GM21737 (cell line): ENCODE results near the gene LRRC4.

ENCODE experiments used
- ATAC-seq: cut with Tn5 transposase; IDR thresholded peaks from one replicate; pipeline ENCODE4 v1.9.1; 2021; ENCODE audit warnings: mild to moderate bottlenecking, moderate library complexity; ENCODE audit not compliant: unreplicated experiment

The LRRC4 gene

DNA sequence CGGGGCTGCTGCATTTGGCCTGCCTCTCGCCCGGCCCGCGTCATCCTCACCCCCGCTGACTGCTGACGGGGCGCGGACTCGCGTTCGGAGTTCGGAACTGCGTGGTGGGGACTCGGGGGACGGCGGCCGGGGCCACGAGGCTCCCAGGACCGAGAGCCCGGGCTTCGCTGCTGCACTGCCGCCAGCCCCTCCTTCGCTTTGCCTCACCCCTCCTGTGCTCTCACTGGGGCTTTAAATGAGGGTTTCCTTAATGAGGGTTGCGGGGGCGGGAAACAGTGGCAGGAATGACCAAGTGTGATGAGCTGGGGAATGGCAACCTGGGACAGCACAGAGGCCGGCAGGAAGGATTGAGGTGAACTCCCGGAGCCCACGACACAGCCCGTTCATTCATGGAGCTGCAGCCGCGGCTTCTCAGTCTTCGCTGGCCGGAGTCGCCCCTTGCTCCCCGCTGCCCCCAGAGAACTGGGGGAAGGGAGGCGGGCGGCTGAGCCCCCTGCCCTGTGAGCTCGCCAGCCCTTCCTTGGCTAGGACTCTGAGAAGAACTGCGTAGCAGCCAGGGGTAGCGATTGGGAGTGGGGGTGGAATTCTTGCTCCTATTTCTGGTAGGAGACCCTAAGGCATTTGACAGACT is 1.5 kb upstream of the LRRC4 start:
- ATAC-seq: no peak

- peak; percentile 48 for ATAC-seq
These were observed 816 bp upstream of the LRRC4 start for GRCh38 chr7:128031901-128032604.

GRCh38 chr7:128030263-128030653 is 979 bp downstream of the LRRC4 start:
- ATAC-seq: no peak

GRCh38 chr7:128029405-128029995 is 1.7 kb downstream of the LRRC4 start:
- no peak for ATAC-seq

DNA sequence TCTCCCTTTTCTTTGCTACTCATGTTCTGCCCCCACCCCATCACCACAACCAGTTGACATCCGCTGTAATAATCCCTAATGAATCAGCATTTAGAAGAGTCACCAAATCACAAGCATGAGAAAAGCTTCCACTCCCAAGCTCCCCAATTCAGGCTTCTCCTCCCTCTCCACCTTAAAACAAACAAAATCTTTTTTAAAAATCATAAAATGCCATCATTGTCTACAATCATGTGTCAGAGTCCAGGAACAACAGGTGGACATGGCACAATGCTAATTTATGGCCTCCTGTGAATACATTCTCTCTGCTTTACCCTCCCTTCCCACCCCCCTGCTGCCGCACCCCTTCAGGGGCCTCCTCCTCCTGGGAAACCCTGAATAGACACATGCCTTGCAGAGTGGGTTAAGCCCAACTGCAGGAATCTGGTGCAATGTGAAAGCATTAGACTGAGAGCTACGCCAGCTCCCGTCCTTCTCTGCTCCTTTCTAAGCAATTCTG is 3.7 kb downstream of the LRRC4 start:
- no peak for ATAC-seq

DNA sequence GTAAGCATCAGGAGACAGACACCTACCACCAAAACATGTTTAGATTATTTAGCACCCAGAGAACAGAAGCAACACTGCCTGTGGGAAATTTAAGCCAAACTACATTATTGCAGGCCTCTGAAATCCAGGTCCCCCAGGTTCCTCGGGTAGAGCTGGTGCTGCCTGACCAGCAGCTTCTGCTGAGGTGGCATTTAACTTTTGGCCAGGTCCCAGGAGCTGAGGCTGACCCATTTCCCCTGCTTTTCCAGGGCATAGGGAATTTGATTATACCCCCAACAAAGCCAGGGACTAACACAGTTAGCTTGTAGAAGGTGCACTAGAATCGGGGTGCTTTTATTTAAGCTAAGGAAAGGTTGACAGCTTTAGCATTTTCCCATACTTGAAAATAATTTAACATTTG is 4.7 kb downstream of the LRRC4 start:
- ATAC-seq: no peak

- no peak for ATAC-seq
These were observed 5.4 kb downstream of the LRRC4 start for GRCh38 chr7:128025819-128026218.

DNA sequence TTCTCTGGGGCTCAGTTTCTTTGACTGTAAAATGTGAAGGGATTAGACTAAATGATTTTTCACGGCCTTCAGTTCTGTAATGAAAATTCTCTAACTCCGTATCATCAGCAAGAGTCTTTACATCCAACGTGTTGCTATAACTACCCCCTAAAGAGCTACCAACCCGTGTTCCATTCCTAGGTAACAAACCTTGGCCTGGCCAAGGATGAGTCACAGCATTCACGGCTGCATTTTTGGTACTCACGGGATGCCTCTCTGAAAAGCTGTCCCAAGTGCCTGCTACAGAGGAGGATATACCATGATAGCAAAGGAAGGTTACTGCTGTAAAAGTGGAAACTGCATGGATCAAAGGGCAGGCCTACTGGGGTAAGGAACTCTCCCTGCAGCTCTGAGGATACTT is 5.9 kb downstream of the LRRC4 start:
- no peak for ATAC-seq

DNA sequence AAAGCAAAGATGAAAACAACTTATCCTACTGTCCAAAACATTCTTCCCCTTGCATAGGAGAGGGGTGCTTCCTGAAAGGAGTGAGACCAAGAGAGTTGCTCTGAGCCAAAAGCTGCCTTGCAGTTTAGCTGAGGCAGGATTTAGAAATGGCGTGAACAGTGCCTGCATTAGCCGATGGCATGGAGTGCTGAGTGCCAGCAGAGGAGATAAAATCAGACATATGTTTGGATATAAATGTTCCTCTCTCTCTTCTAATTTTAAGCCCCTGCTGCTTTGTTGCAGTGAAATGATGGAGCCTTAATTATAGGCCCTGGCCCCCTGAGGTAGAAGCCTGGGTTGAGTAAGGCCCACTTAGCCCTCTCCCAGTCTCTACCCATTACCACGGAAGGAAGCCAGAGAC is 7.1 kb downstream of the LRRC4 start:
- ATAC-seq: no peak

DNA sequence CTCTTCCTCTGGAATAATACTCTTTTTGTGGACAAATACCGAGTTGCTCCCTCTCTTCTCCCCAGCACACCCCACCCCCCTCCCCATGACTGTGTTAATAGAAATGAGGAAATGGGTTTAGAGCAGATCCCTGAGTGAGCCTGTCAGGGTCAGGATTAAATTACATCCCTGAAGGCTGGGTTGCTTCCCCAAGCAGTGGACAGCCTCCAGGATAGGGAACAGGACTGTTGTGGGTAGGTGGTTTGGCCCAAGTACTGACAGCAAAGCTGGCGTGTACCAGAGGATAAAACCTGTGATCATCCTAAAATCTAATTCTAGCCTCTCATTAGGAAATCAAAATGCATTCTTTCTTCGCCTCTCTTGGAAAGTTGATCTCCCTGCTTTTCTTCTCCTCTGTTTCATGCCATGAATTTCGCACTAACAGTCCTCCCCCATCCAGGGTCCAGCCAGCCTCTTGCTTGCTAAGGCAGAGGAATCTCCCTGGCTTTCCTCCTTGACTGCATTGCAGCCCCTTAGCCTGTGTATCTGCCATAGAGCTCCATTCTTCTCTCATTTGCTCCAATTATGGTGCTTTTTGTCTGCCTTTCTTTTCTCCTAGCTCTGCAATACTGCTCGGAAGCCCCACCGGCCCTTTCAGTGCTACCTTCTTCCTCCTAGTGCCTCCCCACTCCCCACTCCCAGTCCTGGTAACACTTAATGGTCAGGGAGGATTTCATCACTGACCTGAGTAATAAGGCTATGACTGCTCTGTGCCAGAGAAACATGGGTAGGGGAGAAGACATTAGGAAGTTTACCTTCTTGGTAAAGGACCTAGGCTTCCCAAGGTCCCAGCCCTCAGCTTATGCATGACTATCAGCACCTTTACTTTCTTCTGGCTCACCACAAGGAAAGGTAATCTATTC is 8.4 kb downstream of the LRRC4 start:
- no peak for ATAC-seq

DNA sequence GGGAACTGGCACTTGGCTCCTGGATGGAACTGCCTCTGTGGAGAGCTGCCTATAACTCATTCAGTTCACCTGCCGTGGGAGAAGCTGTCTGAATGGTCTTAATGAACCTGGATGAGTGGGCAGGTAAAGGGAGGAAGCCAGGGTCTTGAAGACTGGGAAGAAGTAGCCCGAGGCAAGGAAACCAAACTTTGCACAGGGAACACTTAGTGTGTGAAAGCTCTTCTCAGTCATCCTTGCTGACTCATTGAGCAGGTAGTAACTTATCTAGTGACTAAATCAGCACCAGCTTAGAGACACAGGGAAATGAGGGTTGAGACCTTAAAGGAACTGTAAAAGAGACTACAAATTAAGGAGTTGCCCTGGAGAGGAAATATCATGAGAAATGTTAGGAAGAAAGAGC is 9.9 kb downstream of the LRRC4 start:
- ATAC-seq: no peak

- ATAC-seq: no peak
These were observed 11.1 kb downstream of the LRRC4 start for GRCh38 chr7:128020159-128020558.

DNA sequence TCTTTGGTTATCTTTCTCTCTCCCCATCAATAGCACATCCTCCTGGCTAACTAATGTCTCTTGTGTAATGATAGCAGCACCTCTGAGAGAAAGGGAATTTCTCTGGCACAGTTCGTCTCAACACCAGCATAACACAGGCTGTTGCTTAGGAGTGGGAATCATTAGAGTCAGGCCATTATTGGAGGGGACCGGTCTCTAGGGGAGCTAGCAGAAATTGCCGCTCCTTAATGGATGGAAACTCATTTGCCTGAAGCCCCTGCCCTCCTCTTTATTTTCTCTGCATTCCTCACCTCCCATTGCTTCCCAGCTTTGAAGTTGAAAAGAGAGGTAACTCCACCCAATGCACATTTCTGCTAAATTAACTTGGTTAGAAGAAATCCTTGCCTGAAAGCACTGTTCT is 11.9 kb downstream of the LRRC4 start:
- no peak for ATAC-seq

GRCh38 chr7:128017862-128018845 is 13.1 kb downstream of the LRRC4 start:
- ATAC-seq: no peak

- ATAC-seq: no peak
These were observed 13.8 kb downstream of the LRRC4 start for GRCh38 chr7:128017460-128017859.

DNA sequence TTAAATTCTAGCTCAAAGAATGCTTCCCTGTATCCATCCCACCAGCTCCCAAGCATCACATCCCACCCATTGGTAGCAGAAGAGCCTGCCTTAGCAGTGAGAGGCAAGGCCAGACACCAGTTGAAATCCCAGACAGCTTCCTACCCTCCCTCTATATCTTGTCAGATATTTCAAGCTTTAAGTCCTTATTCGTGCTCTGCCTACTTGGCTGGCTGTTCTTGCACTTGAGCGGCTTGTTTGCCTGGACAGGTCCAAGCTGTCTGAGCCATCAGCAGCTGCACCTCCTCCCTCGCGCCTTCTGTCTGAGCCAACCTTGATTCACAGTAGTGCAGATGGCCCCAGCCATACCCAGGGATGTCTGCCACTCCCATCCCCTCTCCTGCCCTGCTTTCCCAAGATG is 16.4 kb downstream of the LRRC4 start:
- no peak for ATAC-seq

GRCh38 chr7:128011131-128011661 is 20.0 kb downstream of the LRRC4 start:
- no peak for ATAC-seq

GRCh38 chr7:128010391-128011127 is 20.7 kb downstream of the LRRC4 start:
- ATAC-seq: no peak

DNA sequence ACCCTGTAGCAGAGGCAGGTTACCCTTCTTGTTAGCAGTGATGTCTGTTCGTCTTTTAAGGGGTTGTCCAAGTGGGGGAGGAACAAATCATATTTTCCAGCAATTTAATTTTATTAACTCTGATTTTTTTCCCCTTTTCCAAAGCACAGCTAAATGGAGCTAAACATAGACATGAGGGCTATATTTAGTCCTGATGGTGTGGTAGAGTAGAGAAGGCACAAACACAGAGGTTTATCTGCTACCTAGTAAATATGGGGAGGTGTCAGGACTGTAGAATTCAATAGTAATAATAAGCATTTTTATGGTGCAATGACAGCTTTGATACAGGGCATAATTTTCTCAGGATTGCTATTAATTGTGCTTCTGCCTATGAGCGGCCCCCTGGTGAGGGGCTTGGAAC is 22.5 kb downstream of the LRRC4 start:
- ATAC-seq: no peak
